ENCODE results near the gene MYH1.

- TF ChIP-seq CHD2 (IDR thresholded peaks at IDR 0.05; ENCODE audit: low read length) (no peak), CTCF (IDR thresholded peaks at IDR 0.05; ENCODE audit: control extremely low read depth in 1 of 3, insufficient read depth in 1 of 3, low read depth in 1 of 3, low read length in 3 of 3) (no peak), CBX8 (IDR thresholded peaks at IDR 0.05; ENCODE audit: borderline replicate concordance, low read depth, low read length) (no peak), EP300 (IDR thresholded peaks at IDR 0.05; ENCODE audit: borderline replicate concordance in 1 of 2, low read depth in 2 of 2, low read length in 2 of 2) (no peak), TAF1 (IDR thresholded peaks at IDR 0.05; ENCODE audit: low read depth, low read length) (no peak), ATF2 (IDR thresholded peaks at IDR 0.05; ENCODE audit: low read length) (no peak), TAF7 (optimal IDR thresholded peaks at IDR 0.05; ENCODE audit: borderline replicate concordance, low read depth, low read length) (no peak), KDM5A (IDR thresholded peaks at IDR 0.05; ENCODE audit: low read length) (no peak)
These were observed 18.4 kb downstream of the MYH1 start for GRCh38 chr17:10499950-10500349.

All from H1 (cell line).